GM21515 (cell line): ENCODE results near the gene RASGRP1.
"Not testable (repeated sequence)": the region's sequence is repeated elsewhere in the genome, so short reads cannot be mapped to it uniquely, and the experiment has no call there.

Source experiments
- ATAC-seq: cut with Tn5 transposase; IDR thresholded peaks from one replicate; pipeline ENCODE4 v1.9.1; 2021; ENCODE audit not compliant: unreplicated experiment

RASGRP1 gene

GRCh38 chr15:38564557-38565286 lies at the start of gene RASGRP1:
Gene RASGRP1, minus strand, starts transcription at chr15:38564814. Its CDS starts 186 bp downstream, at chr15:38564628.
- peak; percentile 68 for ATAC-seq

- no peak for ATAC-seq
Measured at GRCh38 chr15:38613085-38613484, 48.5 kb upstream of the RASGRP1 start.

- no peak for ATAC-seq
Measured at GRCh38 chr15:38612159-38612863, 47.7 kb upstream of the RASGRP1 start.

DNA sequence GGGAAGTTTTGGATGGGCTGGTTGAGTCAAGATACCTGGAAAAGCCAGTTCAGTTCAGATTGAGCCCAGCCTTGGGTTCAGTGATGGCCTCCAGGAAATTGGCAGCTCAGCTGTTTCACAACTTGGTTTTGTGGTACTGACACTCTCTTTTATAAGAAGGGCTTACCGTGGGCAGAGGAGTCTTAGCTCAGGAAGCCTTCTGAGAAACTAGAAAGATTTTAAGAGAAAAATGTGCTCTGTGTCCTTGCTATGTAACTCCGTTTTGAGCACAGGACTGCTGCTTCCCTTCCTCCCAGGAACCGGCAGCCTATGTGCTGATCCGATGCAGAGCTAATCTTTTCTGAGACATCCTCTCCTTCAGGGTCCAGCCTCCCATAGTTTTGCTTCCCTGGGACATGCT lies 46.6 kb upstream of the RASGRP1 start:
- no peak for ATAC-seq

DNA sequence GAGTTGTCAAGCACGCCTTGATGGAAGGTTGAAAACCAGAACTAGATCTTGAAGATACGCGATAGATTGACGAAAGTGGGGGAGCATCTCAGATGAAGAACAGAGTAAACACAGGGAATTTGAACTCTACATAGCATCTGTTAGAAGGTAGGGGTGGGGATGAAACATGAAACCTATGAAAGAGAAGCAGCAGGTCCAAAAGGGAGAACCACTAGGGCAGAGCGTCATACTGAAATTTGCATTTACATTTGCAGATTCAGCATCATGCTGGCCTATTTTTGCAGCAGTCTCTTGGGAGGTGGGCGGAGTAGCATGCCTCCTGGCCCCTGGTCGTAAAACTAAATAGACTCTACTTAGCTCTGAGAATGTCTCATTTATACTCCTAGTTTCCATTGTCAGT lies 46.1 kb upstream of the RASGRP1 start:
- ATAC-seq = no peak

- ATAC-seq = no peak
Measured at GRCh38 chr15:38609097-38609738, 44.6 kb upstream of the RASGRP1 start.

DNA sequence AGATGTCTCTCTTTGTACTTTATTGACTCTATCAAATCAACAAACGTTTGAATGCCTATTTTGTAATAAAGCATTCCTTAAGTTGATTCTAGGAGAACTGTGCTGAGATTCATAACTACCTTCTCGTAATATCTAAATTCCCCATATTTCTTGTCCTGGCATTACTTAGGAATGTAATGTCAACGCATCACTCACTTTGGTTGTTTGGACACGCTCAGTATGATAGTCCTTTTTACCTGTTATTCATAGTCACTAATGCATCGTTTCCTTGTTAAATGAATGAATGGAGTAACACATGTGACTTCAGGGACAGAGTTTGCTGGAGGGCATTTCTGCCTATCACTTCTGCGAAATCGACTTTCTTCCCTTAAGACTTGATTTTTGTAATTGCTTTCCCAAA lies 44.1 kb upstream of the RASGRP1 start:
- ATAC-seq = no peak

GRCh38 chr15:38605744-38606143 lies 41.1 kb upstream of the RASGRP1 start:
- no peak for ATAC-seq

DNA sequence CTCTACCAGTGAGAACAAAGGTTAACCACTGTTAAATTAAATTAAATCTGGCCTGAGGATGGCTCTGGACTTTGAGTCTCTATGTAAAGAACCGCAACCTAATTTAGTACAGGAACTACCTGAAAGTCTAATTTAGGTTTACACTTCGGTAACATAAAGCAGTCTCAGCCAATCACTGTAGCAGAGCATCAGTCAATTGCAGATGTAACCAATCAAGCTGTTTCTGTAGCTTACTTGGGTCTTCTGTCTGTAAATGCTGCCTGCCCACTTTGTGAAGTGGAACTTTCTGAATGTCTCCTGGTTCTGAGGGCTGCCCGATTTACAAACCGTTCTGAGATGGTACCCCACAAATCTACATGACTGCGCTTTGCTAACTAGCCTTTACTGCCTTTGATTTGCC lies 39.1 kb upstream of the RASGRP1 start:
- no peak for ATAC-seq

DNA sequence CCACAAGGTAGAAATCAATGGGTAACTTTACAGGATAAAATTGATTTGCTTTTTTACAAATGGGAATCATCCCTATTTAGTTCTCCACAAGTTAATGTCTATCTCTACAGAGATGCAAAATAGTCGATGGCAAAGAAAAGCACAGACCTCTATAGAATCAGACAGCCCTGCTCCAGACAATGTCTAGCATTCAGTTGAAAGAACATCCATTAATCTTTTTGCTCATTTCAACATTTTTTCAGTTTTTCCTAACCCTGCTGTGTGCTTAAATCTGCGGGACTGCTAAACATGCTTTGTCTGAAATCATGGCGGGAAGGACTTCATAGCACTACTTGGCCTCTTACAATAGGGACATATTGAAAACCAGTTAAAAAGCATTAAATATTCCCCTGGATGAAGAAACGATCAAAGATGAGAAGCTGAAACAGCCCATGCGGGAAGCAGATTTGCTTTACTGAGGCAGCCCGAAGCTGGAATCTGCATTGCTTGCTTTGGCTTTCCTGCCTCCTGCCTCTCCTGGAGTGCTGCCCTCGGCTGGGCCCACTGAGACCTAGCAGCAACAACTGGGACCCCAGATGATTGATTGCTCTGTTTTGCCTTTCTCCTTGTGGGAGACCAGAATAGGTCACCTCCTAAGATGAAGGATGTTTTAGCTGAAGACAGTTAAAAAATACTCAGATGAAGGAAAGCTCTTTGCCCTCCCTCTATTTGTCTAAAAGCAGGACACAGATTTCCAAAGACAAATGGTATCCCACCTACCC lies 38.5 kb upstream of the RASGRP1 start:
- ATAC-seq = no peak

DNA sequence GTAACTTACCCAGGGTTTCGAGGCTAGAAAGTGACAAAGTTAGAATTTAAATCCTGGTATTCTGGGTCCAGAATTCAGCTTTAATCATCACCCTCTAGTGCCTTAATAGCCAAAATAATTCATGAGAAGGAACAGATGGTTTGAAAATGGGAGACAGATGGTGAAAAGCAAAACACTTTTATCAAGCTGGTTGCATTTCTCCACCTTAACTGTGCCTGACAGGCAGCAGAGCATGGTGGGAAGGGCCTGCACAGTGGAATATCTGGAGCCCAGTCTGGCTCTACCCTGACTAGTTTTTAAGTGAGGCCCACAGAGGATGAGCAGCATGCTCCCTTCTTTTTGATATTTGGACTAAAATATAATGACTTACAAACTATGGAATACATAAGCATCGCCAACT lies 35.6 kb upstream of the RASGRP1 start:
- ATAC-seq = no peak

DNA sequence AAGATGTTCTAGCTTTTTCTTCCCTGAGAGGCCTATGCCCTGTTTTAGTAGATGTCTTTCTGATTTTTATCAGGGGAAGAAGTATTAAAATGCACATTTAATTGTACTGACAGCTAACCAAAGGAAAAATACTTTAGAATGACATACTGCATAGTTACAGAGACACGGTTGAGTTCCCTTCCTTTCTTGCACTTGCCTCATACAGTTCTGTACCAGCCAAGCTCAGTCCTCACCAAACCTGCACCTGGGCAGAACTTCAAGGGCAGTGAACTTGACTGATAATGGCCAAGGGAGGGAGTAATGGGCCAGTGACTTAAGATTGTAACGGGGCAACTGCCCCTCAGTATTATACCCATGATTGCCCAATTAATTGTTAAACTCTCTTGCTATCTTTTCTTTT lies 34.1 kb upstream of the RASGRP1 start:
- no peak for ATAC-seq

GRCh38 chr15:38597219-38597800 lies 32.7 kb upstream of the RASGRP1 start:
- ATAC-seq = no peak

- no peak for ATAC-seq
Measured at GRCh38 chr15:38593524-38593923, 28.9 kb upstream of the RASGRP1 start.

DNA sequence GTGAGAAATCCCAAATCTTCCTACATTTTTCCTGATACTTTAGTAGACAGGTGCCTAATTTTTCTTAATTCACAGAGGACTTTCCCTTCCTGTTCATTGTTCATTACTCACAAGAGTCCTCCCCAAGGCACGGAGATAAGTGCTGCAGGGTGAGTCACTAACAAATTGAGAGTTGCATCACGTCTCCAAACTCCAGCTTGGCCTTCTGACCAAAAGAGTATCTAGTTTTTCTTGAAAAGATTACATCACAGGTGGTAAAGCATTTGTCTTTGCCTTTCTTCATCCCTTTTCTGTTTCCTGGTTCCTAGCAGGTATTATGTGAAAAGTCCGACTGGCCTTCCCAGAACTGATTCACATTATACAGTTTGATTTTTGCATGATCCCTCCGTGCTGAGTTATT lies 24.9 kb upstream of the RASGRP1 start:
- ATAC-seq = no peak

DNA sequence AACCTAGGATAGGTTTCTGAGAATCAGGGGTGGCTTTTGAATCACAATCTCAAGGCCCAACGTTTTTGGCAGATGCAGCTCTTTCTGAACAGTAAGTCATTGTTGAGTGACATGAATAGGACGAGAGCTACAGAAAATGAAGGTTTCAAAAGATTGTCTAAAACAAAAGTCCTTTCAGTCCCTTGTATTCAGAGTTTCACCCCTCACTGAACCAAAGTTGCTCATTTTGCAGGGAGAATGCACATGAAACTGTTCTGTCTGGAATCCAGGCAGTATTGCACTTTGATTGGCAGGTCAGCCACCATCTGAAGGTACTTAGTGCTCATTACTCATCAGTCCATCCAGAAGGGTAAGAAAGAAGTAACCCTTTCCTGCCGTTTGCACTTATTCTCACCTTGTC lies 24.1 kb upstream of the RASGRP1 start:
- ATAC-seq = no peak

- no peak for ATAC-seq
Measured at GRCh38 chr15:38587214-38587613, 22.6 kb upstream of the RASGRP1 start.

DNA sequence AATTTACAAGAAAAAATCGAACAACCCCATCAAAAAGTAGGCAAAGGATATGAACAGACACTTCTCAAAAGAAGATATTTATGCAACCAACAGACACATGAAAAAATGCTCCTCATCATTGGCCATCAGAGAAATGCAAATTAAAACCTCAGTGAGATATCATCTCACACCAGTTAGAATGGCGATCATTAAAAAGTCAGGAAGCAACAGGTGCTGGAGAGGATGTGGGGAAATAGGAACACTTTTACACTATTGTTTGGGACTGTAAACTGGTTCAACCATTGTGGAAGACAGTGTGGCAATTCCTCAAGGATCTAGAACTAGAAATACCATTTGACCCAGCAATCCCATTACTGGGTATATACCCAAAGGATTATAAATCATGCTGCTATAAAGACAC lies 21.4 kb upstream of the RASGRP1 start:
- ATAC-seq = not testable (repeated sequence)

DNA sequence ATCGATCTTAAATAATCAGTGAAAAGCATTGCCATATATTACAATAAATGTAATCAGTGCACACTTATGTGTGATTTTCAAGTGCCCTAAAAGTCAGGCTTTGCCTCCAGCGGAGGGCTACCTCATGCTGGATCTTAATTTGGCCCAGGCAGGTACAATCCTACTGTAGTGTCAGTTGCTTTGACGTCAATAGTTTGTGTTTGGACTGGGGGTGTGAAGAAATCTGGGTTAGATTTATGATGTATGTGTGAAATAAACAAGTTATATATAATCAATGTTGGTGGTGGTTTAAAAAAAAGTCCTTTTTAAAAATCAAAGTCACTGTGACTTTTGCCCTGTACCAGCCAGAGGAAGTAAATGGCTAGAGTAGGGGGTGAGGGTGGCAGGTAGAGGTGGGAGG lies 14.0 kb upstream of the RASGRP1 start:
- no peak for ATAC-seq

GRCh38 chr15:38577424-38577987 lies 12.9 kb upstream of the RASGRP1 start:
- no peak for ATAC-seq

DNA sequence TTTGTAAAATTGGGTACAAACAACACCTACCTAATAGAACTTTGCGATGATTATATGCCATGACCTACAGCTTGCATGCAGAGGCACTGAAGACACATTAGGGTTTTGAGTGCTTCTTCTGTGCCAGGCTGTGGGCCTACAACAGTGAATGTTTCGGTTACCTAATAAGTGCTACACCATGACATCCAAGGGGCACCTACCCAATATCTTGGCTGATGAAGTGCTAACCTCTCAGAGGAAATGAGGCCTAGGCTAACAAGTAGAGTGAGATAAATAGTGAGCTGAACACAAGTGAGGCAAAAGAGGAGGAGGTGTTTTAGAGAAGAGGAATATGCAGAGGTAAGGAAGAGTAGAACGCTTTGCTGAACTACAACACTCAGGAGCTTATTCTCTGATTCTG lies 12.2 kb upstream of the RASGRP1 start:
- ATAC-seq = no peak
